ENCODE data around the gene PTPRB. TPM values are rescaled to one million over a fixed set of nuclear protein-coding genes. Genes with fewer than 3 reads are reported as not detected.

PTPRB gene
- total RNA-seq, 2 experiments from 2014 or later, result not detected

- Mint-ChIP-seq H3K4me1 (no peaks in the 10 kb centered on the region), H3K36me3 (no peaks in the 10 kb centered on the region), H3K27ac (no peak overlapping the region), H3K27me3 (peaks cover 22% of the 10 kb centered on the region), H3K4me3 (no peak overlapping the region), H3K9me3 (ENCODE audit: low read depth) (no peaks in the 10 kb centered on the region)
- DNase-seq (no peak), ATAC-seq (no peak)
- CTCF ChIA-PET, result interaction anchor here (1.1 kb wide), 1 partner anchor 723 kb away, joined by 3 read pairs; no protein-coding TSS in a partner anchor
These were observed 34.2 kb downstream of the PTPRB start for GRCh38 chr12:70603044-70603443.

GRCh38 chr12:70598467-70599193 lies 38.6 kb downstream of the PTPRB start:
- Mint-ChIP-seq H3K9me3 (ENCODE audit: low read depth) (no peaks in the 10 kb centered on the region), H3K4me1 (no peaks in the 10 kb centered on the region), H3K4me3 (no peak overlapping the region), H3K27me3 (peaks cover 5% of the 10 kb centered on the region), H3K36me3 (no peaks in the 10 kb centered on the region), H3K27ac (no peak overlapping the region)
- CTCF ChIA-PET, result interaction anchor here (1.2 kb wide), 1 partner anchor 719 kb away, joined by 3 read pairs; no protein-coding TSS in a partner anchor
- DNase-seq, result no peak
- no peak for ATAC-seq

- CTCF ChIA-PET, result no interaction called here
- no peaks in the 10 kb centered on the region for H3K9me3 Mint-ChIP-seq (ENCODE audit: low read depth)
These were observed 44.6 kb downstream of the PTPRB start for GRCh38 chr12:70592664-70593063.

GRCh38 chr12:70590549-70591226 lies 46.5 kb downstream of the PTPRB start:
- no peak for DNase-seq
- Mint-ChIP-seq H3K27ac (no peak overlapping the region), H3K4me1 (no peaks in the 10 kb centered on the region), H3K36me3 (no peaks in the 10 kb centered on the region), H3K9me3 (ENCODE audit: low read depth) (no peaks in the 10 kb centered on the region), H3K4me3 (no peak overlapping the region), H3K27me3 (peaks cover 12% of the 10 kb centered on the region)
- CTCF ChIA-PET, result interaction anchor here (0.8 to 1.6 kb wide), 3 partner anchors 12 to 129 kb away, joined by 4 to 6 read pairs (median 5); no protein-coding TSS in a partner anchor
- ATAC-seq, result no peak

More at GRCh38 chr12:70592664-70593063, 44.6 kb downstream of the PTPRB start:
- Mint-ChIP-seq H3K36me3 (no peaks in the 10 kb centered on the region), H3K27me3 (peaks cover 8% of the 10 kb centered on the region), H3K4me3 (no peak overlapping the region), H3K4me1 (no peaks in the 10 kb centered on the region), H3K27ac (no peak overlapping the region)
- DNase-seq, result no peak
- ATAC-seq, result no peak

- H3K27me3 Mint-ChIP-seq, result peaks cover 12% of the 10 kb centered on the region
- no peak overlapping the region for H3K27ac Mint-ChIP-seq
- peak; percentile 61 for ATAC-seq
- CTCF ChIA-PET, result interaction anchor here (0.8 to 1.6 kb wide), 2 partner anchors 11 to 30 kb away, joined by 5 to 6 read pairs; no protein-coding TSS in a partner anchor
- no peaks in the 10 kb centered on the region for H3K36me3 Mint-ChIP-seq
- H3K4me3 Mint-ChIP-seq, result no peak overlapping the region
- peak; percentile 64 for DNase-seq
- H3K9me3 Mint-ChIP-seq (ENCODE audit: low read depth), result no peaks in the 10 kb centered on the region
- H3K4me1 Mint-ChIP-seq, result no peaks in the 10 kb centered on the region
These were observed 47.2 kb downstream of the PTPRB start for GRCh38 chr12:70590051-70590450.

GRCh38 chr12:70584332-70584731 lies 52.9 kb downstream of the PTPRB start:
- Mint-ChIP-seq H3K4me1 (no peaks in the 10 kb centered on the region), H3K4me3 (no peak overlapping the region), H3K36me3 (no peaks in the 10 kb centered on the region), H3K9me3 (ENCODE audit: low read depth) (no peaks in the 10 kb centered on the region), H3K27me3 (peaks cover 24% of the 10 kb centered on the region), H3K27ac (no peak overlapping the region)
- no peak for ATAC-seq
- DNase-seq, result no peak
- CTCF ChIA-PET, result no interaction called here

GRCh38 chr12:70583251-70583650 lies 54.0 kb downstream of the PTPRB start:
- Mint-ChIP-seq H3K9me3 (ENCODE audit: low read depth) (no peaks in the 10 kb centered on the region), H3K4me3 (no peak overlapping the region), H3K27ac (no peak overlapping the region), H3K4me1 (no peaks in the 10 kb centered on the region), H3K27me3 (peaks cover 25% of the 10 kb centered on the region), H3K36me3 (no peaks in the 10 kb centered on the region)
- DNase-seq (no peak), ATAC-seq (no peak)
- CTCF ChIA-PET, result no interaction called here

- Mint-ChIP-seq H3K4me3 (no peak overlapping the region), H3K27ac (no peak overlapping the region), H3K36me3 (no peaks in the 10 kb centered on the region), H3K4me1 (no peaks in the 10 kb centered on the region), H3K9me3 (ENCODE audit: low read depth) (no peaks in the 10 kb centered on the region), H3K27me3 (peaks cover 22% of the 10 kb centered on the region)
- DNase-seq, result no peak
- CTCF ChIA-PET, result interaction anchor here (1.5 kb wide), 1 partner anchor 702 kb away, joined by 4 read pairs; no protein-coding TSS in a partner anchor
- ATAC-seq, result no peak
These were observed 56.0 kb downstream of the PTPRB start for GRCh38 chr12:70581208-70581607.

- DNase-seq (no peak), ATAC-seq (no peak)
- CTCF ChIA-PET, result interaction anchor here (0.7 to 2.6 kb wide), 6 partner anchors 674 to 698 kb away, joined by 3 to 18 read pairs (median 6); no protein-coding TSS in a partner anchor
- Mint-ChIP-seq H3K27me3 (peaks cover 13% of the 10 kb centered on the region), H3K27ac (no peak overlapping the region), H3K4me1 (no peaks in the 10 kb centered on the region), H3K9me3 (ENCODE audit: low read depth) (no peaks in the 10 kb centered on the region), H3K36me3 (no peaks in the 10 kb centered on the region), H3K4me3 (no peak overlapping the region)
These were observed 60.0 kb downstream of the PTPRB start for GRCh38 chr12:70577283-70577634.

- H3K36me3 Mint-ChIP-seq, result no peaks in the 10 kb centered on the region
- no peak overlapping the region for H3K27ac Mint-ChIP-seq
- H3K9me3 Mint-ChIP-seq (ENCODE audit: low read depth), result no peaks in the 10 kb centered on the region
- CTCF ChIA-PET, result interaction anchor here (0.7 to 2.6 kb wide), 7 partner anchors 673 to 699 kb away, joined by 3 to 18 read pairs (median 5); no protein-coding TSS in a partner anchor
- DNase-seq (no peak), ATAC-seq (no peak)
- H3K4me1 Mint-ChIP-seq, result no peaks in the 10 kb centered on the region
- peaks cover 13% of the 10 kb centered on the region for H3K27me3 Mint-ChIP-seq
- H3K4me3 Mint-ChIP-seq, result no peak overlapping the region
These were observed 60.6 kb downstream of the PTPRB start for GRCh38 chr12:70576341-70577282.

GRCh38 chr12:70571705-70572268 lies 65.4 kb downstream of the PTPRB start:
- H3K36me3 Mint-ChIP-seq, result no peaks in the 10 kb centered on the region
- no peak overlapping the region for H3K4me3 Mint-ChIP-seq
- H3K9me3 Mint-ChIP-seq (ENCODE audit: low read depth), result no peaks in the 10 kb centered on the region
- DNase-seq, result no peak
- no peak overlapping the region for H3K27ac Mint-ChIP-seq
- CTCF ChIA-PET, result no interaction called here
- no peak for ATAC-seq
- peaks cover 8% of the 10 kb centered on the region for H3K27me3 Mint-ChIP-seq
- H3K4me1 Mint-ChIP-seq, result no peaks in the 10 kb centered on the region

GRCh38 chr12:70571029-70571428 lies 66.2 kb downstream of the PTPRB start:
- peaks cover 8% of the 10 kb centered on the region for H3K27me3 Mint-ChIP-seq
- no peak overlapping the region for H3K27ac Mint-ChIP-seq
- DNase-seq (no peak), ATAC-seq (no peak)
- no peaks in the 10 kb centered on the region for H3K4me1 Mint-ChIP-seq
- H3K4me3 Mint-ChIP-seq, result no peak overlapping the region
- H3K9me3 Mint-ChIP-seq (ENCODE audit: low read depth), result no peaks in the 10 kb centered on the region
- H3K36me3 Mint-ChIP-seq, result no peaks in the 10 kb centered on the region
- CTCF ChIA-PET, result no interaction called here

GRCh38 chr12:70561550-70561949 lies 75.7 kb downstream of the PTPRB start:
- ATAC-seq (no peak), DNase-seq (no peak)
- Mint-ChIP-seq H3K4me3 (no peak overlapping the region), H3K36me3 (no peaks in the 10 kb centered on the region), H3K27ac (no peak overlapping the region), H3K27me3 (peaks cover 2% of the 10 kb centered on the region), H3K4me1 (no peaks in the 10 kb centered on the region), H3K9me3 (ENCODE audit: low read depth) (no peaks in the 10 kb centered on the region)
- CTCF ChIA-PET, result no interaction called here
